Thyroid gland (tissue), 4 donors: Measurements from ENCODE around the gene ETAA1.

Experiments
- POLR2A ChIP-seq, 2 donors: fragments of 450-650 bp; IDR thresholded peaks; one replicate each; pipeline ENCODE4 v1.6.1; 2017; ENCODE audit warnings: antibody characterized with exemption in 2 of 2, mild to moderate bottlenecking in 2 of 2, moderate library complexity in 1 of 2
- TF ChIP-seq, protein P1 (sequence below), 6 experiments: fragments of 200-600 bp in 3 of 6; fragments of 450-650 bp in 3 of 6; sonication (generic) in 3 of 6; IDR thresholded peaks; one replicate each; pipeline ENCODE4 v1.5.1; 2016 to 2019; ENCODE audit warnings: antibody characterized with exemption in 6 of 6, mild to moderate bottlenecking in 2 of 6, inconsistent platforms in 1 of 6, moderate library complexity in 1 of 6

DNA sequence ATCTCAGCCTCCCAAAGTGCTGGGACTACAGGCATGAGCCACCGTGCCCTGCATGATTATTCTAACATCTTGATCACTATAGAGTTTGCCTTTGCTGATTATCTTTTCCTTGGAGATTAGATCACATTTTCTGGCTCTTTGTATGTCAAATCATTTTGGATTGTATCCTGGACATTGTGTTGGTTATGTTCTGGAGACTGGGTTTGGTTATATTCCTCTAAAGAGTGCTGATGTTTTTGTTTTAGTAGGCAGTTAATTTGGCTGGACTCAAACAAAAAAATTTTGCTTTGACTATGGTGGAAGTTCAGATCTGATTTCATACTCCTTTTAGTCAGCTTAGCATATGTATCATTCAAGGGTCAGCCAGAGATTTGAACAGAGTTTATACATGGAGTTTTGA, 26.4 kb downstream of the ETAA1 start:
- TF ChIP-seq, protein P1, sequence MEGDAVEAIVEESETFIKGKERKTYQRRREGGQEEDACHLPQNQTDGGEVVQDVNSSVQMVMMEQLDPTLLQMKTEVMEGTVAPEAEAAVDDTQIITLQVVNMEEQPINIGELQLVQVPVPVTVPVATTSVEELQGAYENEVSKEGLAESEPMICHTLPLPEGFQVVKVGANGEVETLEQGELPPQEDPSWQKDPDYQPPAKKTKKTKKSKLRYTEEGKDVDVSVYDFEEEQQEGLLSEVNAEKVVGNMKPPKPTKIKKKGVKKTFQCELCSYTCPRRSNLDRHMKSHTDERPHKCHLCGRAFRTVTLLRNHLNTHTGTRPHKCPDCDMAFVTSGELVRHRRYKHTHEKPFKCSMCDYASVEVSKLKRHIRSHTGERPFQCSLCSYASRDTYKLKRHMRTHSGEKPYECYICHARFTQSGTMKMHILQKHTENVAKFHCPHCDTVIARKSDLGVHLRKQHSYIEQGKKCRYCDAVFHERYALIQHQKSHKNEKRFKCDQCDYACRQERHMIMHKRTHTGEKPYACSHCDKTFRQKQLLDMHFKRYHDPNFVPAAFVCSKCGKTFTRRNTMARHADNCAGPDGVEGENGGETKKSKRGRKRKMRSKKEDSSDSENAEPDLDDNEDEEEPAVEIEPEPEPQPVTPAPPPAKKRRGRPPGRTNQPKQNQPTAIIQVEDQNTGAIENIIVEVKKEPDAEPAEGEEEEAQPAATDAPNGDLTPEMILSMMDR (IDR thresholded peaks at IDR 0.05) = no peak
- no peak for TF ChIP-seq POLR2A (IDR thresholded peaks at IDR 0.05)
